ENCODE results near the gene TAS2R16.

Gene TAS2R16

GRCh38 chr7:123028339-123028738 is 32.8 kb upstream of the TAS2R16 start:
- no peak for TF ChIP-seq CTCF (IDR thresholded peaks at IDR 0.05; ENCODE audit: insufficient read depth, low read length, poor library complexity, severe bottlenecking)
- H3K27me3 ChIP-seq (replicated peaks; ENCODE audit: control insufficient read depth, insufficient read depth, low read length): no peaks in the 10 kb centered on the region
- DNase-seq (ENCODE audit: extremely low read depth, insufficient read length): no peak
- no peaks in the 10 kb centered on the region for H3K36me3 ChIP-seq (ENCODE audit: control insufficient read depth, insufficient read depth, low read length)
- H3K4me3 ChIP-seq (replicated peaks; ENCODE audit: low read depth, low read length): no peak overlapping the region

GRCh38 chr7:123026251-123026650 is 30.8 kb upstream of the TAS2R16 start:
- H3K4me3 ChIP-seq (replicated peaks; ENCODE audit: low read depth, low read length): no peak overlapping the region
- no peak for DNase-seq (ENCODE audit: extremely low read depth, insufficient read length)
- no peak for TF ChIP-seq CTCF (IDR thresholded peaks at IDR 0.05; ENCODE audit: insufficient read depth, low read length, poor library complexity, severe bottlenecking)
- no peaks in the 10 kb centered on the region for H3K27me3 ChIP-seq (replicated peaks; ENCODE audit: control insufficient read depth, insufficient read depth, low read length)
- no peaks in the 10 kb centered on the region for H3K36me3 ChIP-seq (ENCODE audit: control insufficient read depth, insufficient read depth, low read length)

GRCh38 chr7:123024989-123025758 is 29.7 kb upstream of the TAS2R16 start:
- H3K27me3 ChIP-seq (replicated peaks; ENCODE audit: control insufficient read depth, insufficient read depth, low read length): no peaks in the 10 kb centered on the region

DNA sequence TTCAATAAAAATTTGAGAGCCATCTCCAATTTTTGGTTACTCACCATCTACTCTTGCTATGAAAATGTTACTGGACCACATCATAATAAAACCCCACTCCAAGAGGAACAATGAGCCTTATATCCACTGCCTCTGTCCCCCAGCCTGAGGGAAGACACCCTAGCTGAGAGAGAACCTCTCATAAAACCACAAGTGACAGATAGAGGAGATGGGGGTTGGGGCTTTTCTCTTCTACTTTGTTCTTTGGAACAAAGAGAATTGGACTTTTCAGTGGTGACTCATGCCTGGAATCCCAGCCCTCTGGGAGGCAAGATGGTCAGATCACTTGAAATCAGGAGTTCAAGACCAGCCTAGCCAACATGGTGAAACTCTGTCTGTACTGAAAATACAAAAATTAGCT is 27.6 kb upstream of the TAS2R16 start:
- TF ChIP-seq CTCF (IDR thresholded peaks at IDR 0.05; ENCODE audit: insufficient read depth, low read length, poor library complexity, severe bottlenecking): no peak
- Histone ChIP-seq H3K36me3 (ENCODE audit: control insufficient read depth, insufficient read depth, low read length) (no peaks in the 10 kb centered on the region), H3K4me3 (replicated peaks; ENCODE audit: low read depth, low read length) (no peak overlapping the region), H3K27me3 (replicated peaks; ENCODE audit: control insufficient read depth, insufficient read depth, low read length) (no peaks in the 10 kb centered on the region)
- no peak for DNase-seq (ENCODE audit: extremely low read depth, insufficient read length)

More at GRCh38 chr7:123024989-123025758, 29.7 kb upstream of the TAS2R16 start:
- TF ChIP-seq CTCF (IDR thresholded peaks at IDR 0.05; ENCODE audit: insufficient read depth, low read length, poor library complexity, severe bottlenecking): no peak
- Histone ChIP-seq H3K36me3 (ENCODE audit: control insufficient read depth, insufficient read depth, low read length) (no peaks in the 10 kb centered on the region), H3K4me3 (replicated peaks; ENCODE audit: low read depth, low read length) (no peak overlapping the region)
- no peak for DNase-seq (ENCODE audit: extremely low read depth, insufficient read length)

- TF ChIP-seq CTCF (IDR thresholded peaks at IDR 0.05; ENCODE audit: insufficient read depth, low read length, poor library complexity, severe bottlenecking): no peak
- Histone ChIP-seq H3K27me3 (replicated peaks; ENCODE audit: control insufficient read depth, insufficient read depth, low read length) (no peaks in the 10 kb centered on the region), H3K4me3 (replicated peaks; ENCODE audit: low read depth, low read length) (no peak overlapping the region), H3K36me3 (ENCODE audit: control insufficient read depth, insufficient read depth, low read length) (no peaks in the 10 kb centered on the region)
- no peak for DNase-seq (ENCODE audit: extremely low read depth, insufficient read length)
These were observed 27.1 kb upstream of the TAS2R16 start for GRCh38 chr7:123022576-123022975.

Data from GM06990 (cell line).